OCI-LY1 (cell line): ENCODE data around the gene IQCF2.

Source experiments
- H2AFZ ChIP-seq: fragments of 200-600 bp; sonication (generic), shearing (Covaris generic); 2 replicates; pipeline ENCODE4 v1.6.0; 2014; ENCODE audit warnings: antibody characterized with exemption, mild to moderate bottlenecking, low read length
- H3F3A ChIP-seq: fragments of 200-600 bp; sonication (generic), shearing (Covaris generic); 2 replicates; pipeline ENCODE4 v1.6.0; 2014; ENCODE audit warnings: mild to moderate bottlenecking, antibody characterized with exemption, low read length, moderate library complexity; ENCODE audit not compliant: insufficient read depth
- H3K27ac ChIP-seq: fragments of 200-600 bp; sonication (generic); 2 replicates; pipeline ENCODE4 v1.5.1; 2014; ENCODE audit warnings: low read length, mixed run types, mild to moderate bottlenecking, low read depth; ENCODE audit not compliant: poor library complexity, severe bottlenecking
- H3K27me3 ChIP-seq: fragments of 200-600 bp; sonication (generic); 2 replicates; pipeline ENCODE4 v1.6.0; 2014; ENCODE audit warnings: antibody characterized with exemption, mild to moderate bottlenecking, low read length, moderate library complexity; ENCODE audit not compliant: insufficient read depth
- H3K36me3 ChIP-seq: fragments of 200-600 bp; sonication (generic); 2 replicates; pipeline ENCODE4 v1.6.1; 2014; ENCODE audit warnings: mild to moderate bottlenecking, antibody characterized with exemption, low read length, moderate library complexity, mixed read lengths; ENCODE audit not compliant: insufficient read depth
- H3K4me1 ChIP-seq: fragments of 200-600 bp; sonication (generic); 2 replicates; pipeline ENCODE4 v1.5.1; 2014; ENCODE audit warnings: mild to moderate bottlenecking, low read length, moderate library complexity; ENCODE audit not compliant: insufficient read depth, severe bottlenecking
- H3K4me2 ChIP-seq: fragments of 200-600 bp; sonication (generic), shearing (Covaris generic); 2 replicates; pipeline ENCODE4 v1.6.1; 2014; ENCODE audit warnings: low read length
- H3K4me3 ChIP-seq: fragments of 200-600 bp; sonication (generic); 2 replicates; pipeline ENCODE4 v1.5.1; 2014; ENCODE audit warnings: low read length, low read depth, mild to moderate bottlenecking, mixed read lengths; ENCODE audit not compliant: poor library complexity, severe bottlenecking
- H3K79me2 ChIP-seq: fragments of 200-600 bp; shearing (Covaris generic); 2 replicates; pipeline ENCODE4 v1.6.1; 2016; ENCODE audit warnings: mixed run types, low read length, mixed read lengths; ENCODE audit not compliant: insufficient read depth
- H3K9ac ChIP-seq: fragments of 200-600 bp; sonication (generic), shearing (Covaris generic); 2 replicates; pipeline ENCODE4 v1.6.1; 2014; ENCODE audit warnings: mild to moderate bottlenecking, low read length, mixed read lengths
- H3K9me2 ChIP-seq: fragments of 200-600 bp; sonication (generic), shearing (Covaris generic); 2 replicates; pipeline ENCODE4 v1.6.1; 2014; ENCODE audit warnings: low read depth, mild to moderate bottlenecking, low read length, mixed read lengths
- H3K9me3 ChIP-seq: fragments of 200-600 bp; shearing (Covaris generic); 2 replicates; pipeline ENCODE4 v1.6.1; 2014; ENCODE audit warnings: low read length, mixed read lengths
- H4K20me1 ChIP-seq: fragments of 200-600 bp; sonication (generic), shearing (Covaris generic); 2 replicates; pipeline ENCODE4 v1.6.0; 2016; ENCODE audit warnings: mild to moderate bottlenecking, low read length; ENCODE audit not compliant: insufficient read depth
- CTCF ChIP-seq: fragments of 200-600 bp; sonication (generic), shearing (Covaris generic); IDR thresholded peaks from 2 replicates; pipeline ENCODE4 v1.5.1; 2017; ENCODE audit warnings: mild to moderate bottlenecking, antibody characterized with exemption, low read length, moderate library complexity, mixed read lengths
- EZH2 ChIP-seq: fragments of 200-600 bp; sonication (generic), shearing (Covaris generic); IDR thresholded peaks from 2 replicates; pipeline ENCODE4 v1.8.0; 2017; ENCODE audit warnings: borderline replicate concordance, mixed run types, mild to moderate bottlenecking, antibody characterized with exemption, low read length, moderate library complexity, mixed read lengths

The IQCF2 gene

GRCh38 chr3:51869304-51869703 lies 7.9 kb downstream of the IQCF2 start:
- Histone ChIP-seq H3K79me2 (no peaks in the 10 kb centered on the region), H3K9me2 (no peaks in the 10 kb centered on the region), H4K20me1 (no peaks in the 10 kb centered on the region), H3K4me3 (no peak overlapping the region), H3K4me2 (no peak overlapping the region), H3K9me3 (no peaks in the 10 kb centered on the region), H3F3A (no peaks in the 10 kb centered on the region), H3K27me3 (no peaks in the 10 kb centered on the region), H3K9ac (no peak overlapping the region), H3K27ac (no peak overlapping the region), H2AFZ (no peak overlapping the region), H3K4me1 (no peaks in the 10 kb centered on the region), H3K36me3 (no peaks in the 10 kb centered on the region)
- TF ChIP-seq CTCF: no peak
- TF ChIP-seq EZH2: no peak

- Histone ChIP-seq H3K79me2 (no peaks in the 10 kb centered on the region), H3K4me3 (no peak overlapping the region), H3K4me2 (no peak overlapping the region), H4K20me1 (no peaks in the 10 kb centered on the region), H3K27me3 (peaks cover 7% of the 10 kb centered on the region; the same call in 1 of the 2 replicates), H3K9ac (no peak overlapping the region), H3K27ac (no peak overlapping the region), H3K36me3 (no peaks in the 10 kb centered on the region), H3K9me2 (no peaks in the 10 kb centered on the region), H2AFZ (no peak overlapping the region), H3K9me3 (no peaks in the 10 kb centered on the region), H3F3A (no peaks in the 10 kb centered on the region), H3K4me1 (no peaks in the 10 kb centered on the region)
- no peak for TF ChIP-seq CTCF
- TF ChIP-seq EZH2: no peak
Measured at GRCh38 chr3:51873253-51873766, 11.9 kb downstream of the IQCF2 start.

GRCh38 chr3:51873876-51874275 lies 12.5 kb downstream of the IQCF2 start:
- Histone ChIP-seq H4K20me1 (no peaks in the 10 kb centered on the region), H3K36me3 (no peaks in the 10 kb centered on the region), H3F3A (no peaks in the 10 kb centered on the region), H3K4me3 (no peak overlapping the region), H3K9me2 (no peaks in the 10 kb centered on the region), H2AFZ (no peak overlapping the region), H3K79me2 (no peaks in the 10 kb centered on the region), H3K4me1 (no peaks in the 10 kb centered on the region), H3K9ac (no peak overlapping the region), H3K4me2 (no peak overlapping the region), H3K27ac (no peak overlapping the region), H3K9me3 (no peaks in the 10 kb centered on the region), H3K27me3 (peaks cover 7% of the 10 kb centered on the region; the same call in 1 of the 2 replicates)
- no peak for TF ChIP-seq EZH2
- no peak for TF ChIP-seq CTCF
